Measurements from ENCODE around the gene CENPV. TPM values are rescaled to one million over a fixed set of nuclear protein-coding genes. Genes with fewer than 3 reads are reported as not detected.
A peak's percentile ranks its signal among the peaks of the same experiment; 100 is the strongest.
"Not testable (repeated sequence)": the region's sequence is repeated elsewhere in the genome, so short reads cannot be mapped to it uniquely, and the experiment has no call there.

Gene CENPV
- total RNA-seq, 2 donors from 2014 or later = 109 to 202 TPM

- H3K36me3 Mint-ChIP-seq (ENCODE audit: low read depth) = peaks cover 47% of the 10 kb centered on the region
- Histone ChIP-seq H3K9ac (ENCODE audit: extremely low read depth, low read length, poor library complexity, severe bottlenecking) (no peak overlapping the region), H3K4me1 (ENCODE audit: control insufficient read depth, insufficient read depth, low read length) (no peaks in the 10 kb centered on the region), H3K4me3 (ENCODE audit: low read length) (peak overlapping the region; percentile 4), H3K36me3 (ENCODE audit: control insufficient read depth, insufficient read depth, low read length) (peaks cover 30% of the 10 kb centered on the region), H3K27me3 (ENCODE audit: control insufficient read depth, insufficient read depth, low read length, poor library complexity, severe bottlenecking) (no peaks in the 10 kb centered on the region), H3K27ac (ENCODE audit: low read depth, low read length) (no peak overlapping the region), H3K9me3 (ENCODE audit: control insufficient read depth, low read length) (peaks cover 11% of the 10 kb centered on the region)
- 92 to 94% methylated on average over 5 to 7 of the region's 7 CpGs for WGBS, 2 experiments (ENCODE audit: insufficient coverage in 1 of 2, insufficient read length in 1 of 2)
- peaks cover 6% of the 10 kb centered on the region for H3K4me1 Mint-ChIP-seq
- H3K4me3 Mint-ChIP-seq = no peak overlapping the region
- no peak overlapping the region for H3K27ac Mint-ChIP-seq
- peaks cover 23% of the 10 kb centered on the region for H3K9me3 Mint-ChIP-seq
- no peaks in the 10 kb centered on the region for H3K27me3 Mint-ChIP-seq (ENCODE audit: insufficient read depth)
- TF ChIP-seq, protein P1, sequence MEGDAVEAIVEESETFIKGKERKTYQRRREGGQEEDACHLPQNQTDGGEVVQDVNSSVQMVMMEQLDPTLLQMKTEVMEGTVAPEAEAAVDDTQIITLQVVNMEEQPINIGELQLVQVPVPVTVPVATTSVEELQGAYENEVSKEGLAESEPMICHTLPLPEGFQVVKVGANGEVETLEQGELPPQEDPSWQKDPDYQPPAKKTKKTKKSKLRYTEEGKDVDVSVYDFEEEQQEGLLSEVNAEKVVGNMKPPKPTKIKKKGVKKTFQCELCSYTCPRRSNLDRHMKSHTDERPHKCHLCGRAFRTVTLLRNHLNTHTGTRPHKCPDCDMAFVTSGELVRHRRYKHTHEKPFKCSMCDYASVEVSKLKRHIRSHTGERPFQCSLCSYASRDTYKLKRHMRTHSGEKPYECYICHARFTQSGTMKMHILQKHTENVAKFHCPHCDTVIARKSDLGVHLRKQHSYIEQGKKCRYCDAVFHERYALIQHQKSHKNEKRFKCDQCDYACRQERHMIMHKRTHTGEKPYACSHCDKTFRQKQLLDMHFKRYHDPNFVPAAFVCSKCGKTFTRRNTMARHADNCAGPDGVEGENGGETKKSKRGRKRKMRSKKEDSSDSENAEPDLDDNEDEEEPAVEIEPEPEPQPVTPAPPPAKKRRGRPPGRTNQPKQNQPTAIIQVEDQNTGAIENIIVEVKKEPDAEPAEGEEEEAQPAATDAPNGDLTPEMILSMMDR (conservative IDR thresholded peaks at IDR 0.05) = no peak
- DNase-seq = no peak
Observed at GRCh38 chr17:16313139-16314090, 39.9 kb downstream of the CENPV start.

GRCh38 chr17:16312061-16312460 lies 41.2 kb downstream of the CENPV start:
- H3K27me3 ChIP-seq (ENCODE audit: control insufficient read depth, insufficient read depth, low read length, poor library complexity, severe bottlenecking); H3K27me3 Mint-ChIP-seq (ENCODE audit: insufficient read depth); DNase-seq; H3K4me1 Mint-ChIP-seq; H3K9ac ChIP-seq (ENCODE audit: extremely low read depth, low read length, poor library complexity, severe bottlenecking); H3K4me3 ChIP-seq (ENCODE audit: low read length); H3K27ac Mint-ChIP-seq; H3K27ac ChIP-seq (ENCODE audit: low read depth, low read length); H3K4me3 Mint-ChIP-seq; H3K4me1 ChIP-seq (ENCODE audit: control insufficient read depth, insufficient read depth, low read length): not testable (repeated sequence)
- 97 to 98% methylated on average over 8 to 24 of the region's 34 CpGs for WGBS, 2 experiments (ENCODE audit: insufficient coverage in 1 of 2, insufficient read length in 1 of 2)
- Histone ChIP-seq H3K9me3 (ENCODE audit: control insufficient read depth, low read length) (peaks cover 11% of the 10 kb centered on the region), H3K36me3 (ENCODE audit: control insufficient read depth, insufficient read depth, low read length) (peaks cover 25% of the 10 kb centered on the region)
- Mint-ChIP-seq H3K9me3 (peaks cover 23% of the 10 kb centered on the region), H3K36me3 (ENCODE audit: low read depth) (peaks cover 44% of the 10 kb centered on the region)

DNA sequence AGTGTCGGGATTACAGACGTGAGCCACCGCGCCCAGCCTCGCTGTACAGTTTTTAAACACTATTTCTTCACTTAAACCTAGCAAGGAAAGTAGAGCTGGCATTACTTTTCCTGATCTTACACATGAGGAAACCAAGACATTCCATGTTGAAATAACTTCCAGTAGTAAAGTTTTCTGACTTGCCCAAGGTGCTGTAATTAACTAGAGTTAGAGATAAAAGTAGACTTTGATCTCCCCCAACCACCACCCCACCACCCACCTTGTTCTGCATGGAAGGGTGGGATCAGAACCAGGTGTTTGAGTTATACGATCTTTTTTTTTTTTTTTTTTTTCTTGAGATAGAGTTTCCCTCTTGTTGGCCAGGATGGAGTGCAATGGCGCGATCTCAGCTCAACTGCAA lies 47.1 kb downstream of the CENPV start:
- Mint-ChIP-seq H3K4me1 (no peaks in the 10 kb centered on the region), H3K9me3 (peaks cover 5% of the 10 kb centered on the region), H3K4me3 (no peak overlapping the region), H3K36me3 (ENCODE audit: low read depth) (peaks cover 28% of the 10 kb centered on the region), H3K27ac (no peak overlapping the region), H3K27me3 (ENCODE audit: insufficient read depth) (no peaks in the 10 kb centered on the region)
- WGBS, 2 experiments (ENCODE audit: insufficient coverage in 1 of 2, insufficient read length in 1 of 2) = 85 to 90% methylated on average over 7 to 8 of the region's 8 CpGs
- no peak for DNase-seq
- TF ChIP-seq, protein P1 (conservative IDR thresholded peaks at IDR 0.05) = no peak
- Histone ChIP-seq H3K27me3 (ENCODE audit: control insufficient read depth, insufficient read depth, low read length, poor library complexity, severe bottlenecking) (no peaks in the 10 kb centered on the region), H3K4me3 (ENCODE audit: low read length) (no peak overlapping the region), H3K27ac (ENCODE audit: low read depth, low read length) (no peak overlapping the region), H3K9me3 (ENCODE audit: control insufficient read depth, low read length) (no peaks in the 10 kb centered on the region), H3K4me1 (ENCODE audit: control insufficient read depth, insufficient read depth, low read length) (no peaks in the 10 kb centered on the region), H3K36me3 (ENCODE audit: control insufficient read depth, insufficient read depth, low read length) (peaks cover 17% of the 10 kb centered on the region), H3K9ac (ENCODE audit: extremely low read depth, low read length, poor library complexity, severe bottlenecking) (no peak overlapping the region)

All from endodermal cell (in vitro differentiated cells).